Mammary epithelial cell (primary cell): ENCODE data around the gene GAB4.

Experiments used
- EZH2 ChIP-seq: IDR thresholded peaks from 2 replicates; pipeline ENCODE4 v1.6.1; 2012; ENCODE audit warnings: low read length, inconsistent platforms, borderline replicate concordance
- TF ChIP-seq, protein P1 (sequence below), 2 donors: IDR thresholded peaks in 1 of 2; conservative IDR thresholded peaks in 1 of 2; 2 replicates each; pipeline ENCODE4 v1.5.1; 2011 to 2012; ENCODE audit warnings: inconsistent platforms in 2 of 2, low read length in 2 of 2, mild to moderate bottlenecking in 2 of 2, control low read depth in 1 of 2, low read depth in 1 of 2; ENCODE audit not compliant: insufficient read depth in 1 of 2; ENCODE audit errors: extremely low read depth in 1 of 2

DNA sequence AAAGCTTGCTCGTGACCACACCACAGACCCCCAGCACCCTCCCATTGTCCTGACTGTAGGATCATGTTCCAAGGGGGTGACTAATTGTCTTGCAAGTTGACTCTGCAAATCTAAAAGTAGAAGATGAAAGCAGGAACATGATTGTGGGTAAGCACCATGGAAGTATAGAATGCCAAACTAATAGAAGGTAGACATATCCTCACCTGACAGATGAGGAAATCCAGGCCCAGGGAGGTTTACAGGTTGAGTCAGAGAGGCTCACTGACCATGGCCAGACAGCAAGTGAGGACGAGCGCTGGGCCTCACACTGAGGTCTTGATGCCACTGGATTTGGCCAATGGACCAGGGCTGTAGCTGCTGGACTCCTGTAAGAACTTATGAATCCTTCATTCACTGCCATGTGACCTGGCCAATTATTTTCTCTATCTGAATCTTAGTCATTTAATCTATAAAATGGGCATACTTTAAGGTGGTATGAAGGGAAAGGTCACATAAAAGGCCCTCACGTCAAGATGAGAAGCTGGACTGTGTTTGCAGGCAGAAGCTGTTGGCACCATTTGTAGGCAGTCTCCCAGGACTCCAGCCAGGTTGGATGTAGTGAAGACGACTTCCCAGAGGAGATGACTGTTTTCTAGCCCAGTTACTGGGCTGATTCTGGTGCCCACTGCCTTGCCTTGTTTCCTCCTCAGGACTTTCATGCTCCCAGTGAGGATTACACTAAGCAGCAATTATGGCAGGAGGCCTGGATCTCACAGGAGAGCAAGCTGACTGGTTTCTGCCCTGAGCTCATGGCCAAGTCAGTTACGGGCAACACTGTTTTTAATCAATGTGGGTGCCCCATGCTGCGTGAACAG lies 54.6 kb downstream of the GAB4 start:
- TF ChIP-seq, protein P1, sequence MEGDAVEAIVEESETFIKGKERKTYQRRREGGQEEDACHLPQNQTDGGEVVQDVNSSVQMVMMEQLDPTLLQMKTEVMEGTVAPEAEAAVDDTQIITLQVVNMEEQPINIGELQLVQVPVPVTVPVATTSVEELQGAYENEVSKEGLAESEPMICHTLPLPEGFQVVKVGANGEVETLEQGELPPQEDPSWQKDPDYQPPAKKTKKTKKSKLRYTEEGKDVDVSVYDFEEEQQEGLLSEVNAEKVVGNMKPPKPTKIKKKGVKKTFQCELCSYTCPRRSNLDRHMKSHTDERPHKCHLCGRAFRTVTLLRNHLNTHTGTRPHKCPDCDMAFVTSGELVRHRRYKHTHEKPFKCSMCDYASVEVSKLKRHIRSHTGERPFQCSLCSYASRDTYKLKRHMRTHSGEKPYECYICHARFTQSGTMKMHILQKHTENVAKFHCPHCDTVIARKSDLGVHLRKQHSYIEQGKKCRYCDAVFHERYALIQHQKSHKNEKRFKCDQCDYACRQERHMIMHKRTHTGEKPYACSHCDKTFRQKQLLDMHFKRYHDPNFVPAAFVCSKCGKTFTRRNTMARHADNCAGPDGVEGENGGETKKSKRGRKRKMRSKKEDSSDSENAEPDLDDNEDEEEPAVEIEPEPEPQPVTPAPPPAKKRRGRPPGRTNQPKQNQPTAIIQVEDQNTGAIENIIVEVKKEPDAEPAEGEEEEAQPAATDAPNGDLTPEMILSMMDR (conservative IDR thresholded peaks at IDR 0.05 in 1 of 2, IDR thresholded peaks at IDR 0.05 in 1 of 2; ENCODE audit: extremely low read depth in 1 of 2, insufficient read depth in 1 of 2, low read depth in 1 of 2, low read length in 2 of 2): no peak
- TF ChIP-seq EZH2: no peak
